ENCODE results near the gene TBL1X. TPM values are rescaled to one million over a fixed set of nuclear protein-coding genes. Genes with fewer than 3 reads are reported as not detected.

TBL1X gene
- total and polyA plus RNA-seq, 2 of the 8 experiments (the other 6 are each of a cell fraction or from before 2014, with no cell fraction given) = 13.3 to 25.6 TPM

DNA sequence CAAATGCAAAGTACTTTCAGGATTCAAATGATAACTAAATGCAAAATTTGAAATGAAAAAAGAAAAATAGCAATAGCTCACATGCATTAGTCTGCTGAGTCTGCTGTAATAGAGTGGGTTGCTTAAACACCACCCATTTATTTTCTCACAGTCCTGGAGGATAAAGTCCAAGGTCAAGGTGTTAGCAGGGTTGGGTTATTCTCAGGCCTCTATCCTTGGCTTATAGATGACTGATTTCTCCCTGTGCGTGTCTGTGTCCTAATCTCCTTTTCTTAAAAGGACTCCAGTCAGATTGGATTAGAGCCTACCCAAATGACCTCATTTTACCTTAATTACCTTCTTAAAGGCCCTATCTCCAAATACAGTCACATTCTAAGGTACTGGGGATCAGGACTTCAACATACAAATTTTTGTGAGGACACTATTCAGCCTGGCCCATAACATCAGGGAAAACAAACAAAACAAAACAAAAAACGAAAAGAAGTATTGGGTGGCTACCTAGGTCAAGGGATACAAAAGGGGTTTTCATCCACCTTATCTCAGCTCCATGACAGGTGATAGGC lies 6.3 kb upstream of the TBL1X start:
- Histone ChIP-seq H3K9me3 (ENCODE audit: insufficient read depth in 2 of 2, low read depth in 1 of 2, low read length in 1 of 2) (no peaks in the 10 kb centered on the region), H3K27me3 (replicated peaks in 1 of 4; ENCODE audit: control insufficient read depth in 3 of 4, extremely low read depth in 1 of 4, insufficient read depth in 3 of 4, low read length in 3 of 4) (no peaks in the 10 kb centered on the region), H3K56ac (replicated peaks; ENCODE audit: insufficient read length, low read depth, low read length) (no peak overlapping the region), H4K20me1 (replicated peaks in 1 of 2; ENCODE audit: control insufficient read depth in 1 of 2, insufficient read depth in 2 of 2, low read length in 2 of 2) (no peaks in the 10 kb centered on the region), H3K4ac (replicated peaks; ENCODE audit: insufficient read length, low read depth, low read length) (no peak overlapping the region), H3K9ac (replicated peaks in 1 of 4; ENCODE audit: extremely low read depth in 1 of 4, low read depth in 3 of 4, low read length in 3 of 4) (no peak overlapping the region), H3K4me1 (replicated peaks in 1 of 4; ENCODE audit: control insufficient read depth in 3 of 4, insufficient read depth in 4 of 4, low read length in 3 of 4) (no peaks in the 10 kb centered on the region), H3K36me3 (ENCODE audit: control insufficient read depth in 2 of 4, insufficient read depth in 4 of 4, low read length in 3 of 4) (no peaks in the 10 kb centered on the region), H2BK120ac (replicated peaks; ENCODE audit: low read depth, low read length) (no peak overlapping the region), H2BK15ac (ENCODE audit: low read length) (no peak overlapping the region), H3K4me2 (ENCODE audit: insufficient read depth in 1 of 2, low read depth in 2 of 2, low read length in 2 of 2) (no peak overlapping the region), H2BK5ac (ENCODE audit: low read depth, low read length) (no peak overlapping the region), H2AFZ (ENCODE audit: low read length) (no peak overlapping the region), H4K8ac (ENCODE audit: extremely low read depth, insufficient read depth, low read length) (no peak overlapping the region), H3K14ac (ENCODE audit: insufficient read length) (no peak overlapping the region), H3K27ac (ENCODE audit: low read depth, low read length) (no peak overlapping the region), H3K18ac (ENCODE audit: extremely low read depth, low read length) (no peak overlapping the region), H3K4me3 (ENCODE audit: extremely low read depth in 1 of 4, insufficient read depth in 2 of 4, low read depth in 3 of 4, low read length in 4 of 4) (no peak overlapping the region), H4K5ac (ENCODE audit: insufficient read length, low read depth, low read length) (no peak overlapping the region), H3K79me1 (ENCODE audit: low read depth, low read length) (no peaks in the 10 kb centered on the region), H2BK20ac (ENCODE audit: low read length) (no peak overlapping the region), H3K23ac (ENCODE audit: insufficient read length) (no peak overlapping the region), H2AK5ac (ENCODE audit: low read depth, low read length) (no peak overlapping the region), H3K79me2 (ENCODE audit: control insufficient read depth in 1 of 2, insufficient read depth in 2 of 2, low read length in 2 of 2) (no peaks in the 10 kb centered on the region), H3K23me2 (ENCODE audit: low read depth, low read length) (no peaks in the 10 kb centered on the region), H2BK12ac (ENCODE audit: low read depth, low read length) (no peak overlapping the region), H4K91ac (replicated peaks; ENCODE audit: insufficient read length, low read length) (no peak overlapping the region)
- POLR2A ChIA-PET (ENCODE audit: partially characterized antibody) = no interaction called here
- WGBS, 2 experiments (ENCODE audit: extremely low coverage in 1 of 2, insufficient coverage in 1 of 2, insufficient read length in 1 of 2, insufficient replicate concordance in 2 of 2, low coverage in 1 of 2, low lambda C conversion rate in 2 of 2, missing lambda C conversion rate in 1 of 2) = 79% methylated on average over 2 of the region's 2 CpGs; no CpG with 5 or more reads in 1 of the 2 experiments
- no peak for DNase-seq (ENCODE audit: low read depth in 1 of 2, low spot score in 2 of 2)
- CTCF ChIA-PET (ENCODE audit: partially characterized antibody) = interaction anchor here (1.0 kb wide), 1 partner anchor 146 kb away, joined by 3 read pairs; no protein-coding TSS in a partner anchor
- no peak for FAIRE-seq
- TF ChIP-seq PHF8 (conservative IDR thresholded peaks at IDR 0.05; ENCODE audit: low read depth, low read length) (no peak), CBX5 (IDR thresholded peaks at IDR 0.05; ENCODE audit: low read depth, low read length) (no peak), TCF12 (IDR thresholded peaks at IDR 0.05; ENCODE audit: low read depth, low read length) (no peak), NANOG (IDR thresholded peaks at IDR 0.05; ENCODE audit: insufficient read depth, low read depth, low read length, poor library complexity, severe bottlenecking) (no peak), POU5F1 (IDR thresholded peaks at IDR 0.05; ENCODE audit: low read depth, low read length) (no peak), HDAC2 (IDR thresholded peaks at IDR 0.05; ENCODE audit: borderline replicate concordance in 1 of 2, low read depth in 2 of 2, low read length in 2 of 2) (no peak), SUZ12 (IDR thresholded peaks at IDR 0.05; ENCODE audit: low read length) (no peak), BCL11A (IDR thresholded peaks at IDR 0.05; ENCODE audit: low read depth in 2 of 2, low read length in 2 of 2) (no peak), GTF2F1 (IDR thresholded peaks at IDR 0.05; ENCODE audit: borderline replicate concordance, low read depth, low read length) (no peak), SRF (IDR thresholded peaks at IDR 0.05; ENCODE audit: low read depth, low read length) (no peak), RBBP5 (IDR thresholded peaks at IDR 0.05; ENCODE audit: borderline replicate concordance, low read depth, low read length) (no peak), CHD1 (IDR thresholded peaks at IDR 0.05; ENCODE audit: low read depth, low read length) (no peak), RNF2 (IDR thresholded peaks at IDR 0.05; ENCODE audit: borderline replicate concordance, low read depth, low read length, missing control alignments, poor library complexity, severe bottlenecking) (no peak)

Data from H1 (cell line).